GM21723 (cell line): ENCODE results near the gene CNTNAP2.

ENCODE experiments used
- ATAC-seq: cut with Tn5 transposase; IDR thresholded peaks from one replicate; pipeline ENCODE4 v1.9.1; 2021; ENCODE audit warnings: mild to moderate bottlenecking, moderate library complexity; ENCODE audit not compliant: unreplicated experiment

Gene CNTNAP2

DNA sequence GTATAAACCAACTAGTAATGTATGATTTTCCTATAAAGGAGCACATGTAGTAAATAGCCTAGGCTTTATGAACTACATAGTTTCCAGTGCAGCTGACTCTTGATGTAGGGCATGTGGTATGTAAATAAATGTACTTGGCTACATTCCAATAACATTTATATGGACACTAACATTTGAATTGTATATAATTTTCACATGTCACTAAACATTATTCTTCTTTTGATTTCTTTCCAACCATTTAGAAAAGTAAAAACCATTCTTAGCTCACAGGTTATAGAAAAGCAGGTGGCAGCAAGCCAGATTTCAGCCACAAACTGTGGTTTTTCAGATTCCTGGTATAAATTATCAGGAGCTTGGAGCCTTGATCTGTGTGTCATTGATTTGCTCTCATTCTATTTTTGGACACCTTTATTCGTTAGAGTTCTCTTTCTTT lies 1182.0 kb downstream of the CNTNAP2 start:
- ATAC-seq, result no peak

DNA sequence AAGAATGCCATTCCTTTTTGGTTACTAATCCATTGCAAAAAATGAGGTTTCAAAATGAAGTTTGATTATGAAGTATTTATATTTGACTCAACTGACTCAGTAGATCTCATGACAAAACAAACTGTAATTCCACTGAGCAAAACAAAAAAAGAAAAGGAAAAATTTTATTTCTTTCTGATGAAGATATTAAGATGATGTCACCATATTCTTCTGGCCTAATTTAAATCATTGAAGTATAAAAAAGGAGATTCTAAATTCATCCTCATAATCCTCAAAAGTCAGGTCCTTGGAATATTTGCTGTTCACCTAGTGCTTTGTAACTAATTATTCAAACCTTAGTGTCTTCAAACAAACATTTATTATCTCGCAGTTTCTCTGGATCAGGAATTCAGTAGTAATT lies 1183.7 kb downstream of the CNTNAP2 start:
- no peak for ATAC-seq

DNA sequence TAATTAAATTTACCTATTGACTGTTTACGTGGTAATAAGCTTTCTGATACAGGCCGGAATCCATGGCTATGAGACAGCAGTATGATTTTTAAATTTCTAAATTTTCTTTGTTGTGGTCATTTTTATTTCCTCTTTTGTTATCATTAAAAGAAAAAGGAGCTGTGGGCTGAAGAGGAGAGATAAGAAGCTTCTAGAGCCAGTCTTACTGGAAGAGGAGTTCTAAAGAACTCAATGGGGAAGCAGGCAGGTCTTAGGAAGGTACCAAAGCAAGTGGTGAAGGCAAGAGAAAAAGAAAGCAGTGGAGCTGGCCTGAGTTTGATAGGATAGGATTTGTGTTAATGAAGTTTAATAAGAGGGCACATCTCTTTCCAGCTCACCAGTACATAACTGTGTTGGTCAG lies 1187.8 kb downstream of the CNTNAP2 start:
- ATAC-seq, result no peak

DNA sequence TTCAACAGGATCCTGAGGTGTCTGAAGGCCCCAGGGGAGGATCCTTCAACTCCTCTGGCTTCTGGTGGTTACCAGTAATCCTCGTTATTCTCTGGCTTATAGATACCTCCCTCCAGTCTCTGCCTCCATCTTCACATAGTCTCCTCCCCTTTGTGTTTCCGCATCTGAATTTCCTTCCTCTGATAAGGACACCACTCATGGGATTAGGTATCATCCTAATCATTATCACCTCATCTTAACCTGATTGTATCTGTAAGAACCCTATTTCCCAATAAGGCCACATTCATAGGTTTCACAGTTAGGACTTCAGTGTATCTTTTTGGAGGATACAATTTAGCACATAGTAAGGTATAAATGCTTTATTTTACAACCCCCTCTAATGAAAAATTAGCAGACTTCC lies 1189.2 kb downstream of the CNTNAP2 start:
- no peak for ATAC-seq

DNA sequence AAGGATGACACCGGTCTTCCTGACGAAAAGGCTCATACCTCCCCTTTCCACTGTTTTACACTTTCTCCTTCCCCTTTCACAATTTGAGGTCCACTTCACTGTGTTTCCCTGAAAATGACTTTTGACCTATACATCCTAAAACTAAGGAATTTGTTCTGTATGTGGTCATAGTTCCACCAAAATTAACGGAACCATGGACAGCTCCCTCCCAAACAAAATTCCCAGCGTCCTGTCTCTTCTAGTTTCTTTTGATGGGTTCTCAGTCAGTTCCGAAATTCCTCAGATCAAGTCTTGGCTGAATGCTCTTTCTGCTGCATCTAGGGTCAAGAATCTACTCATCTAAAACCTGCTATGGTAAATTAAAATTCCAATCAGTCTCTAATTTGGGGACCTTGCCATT lies 1191.9 kb downstream of the CNTNAP2 start:
- no peak for ATAC-seq

DNA sequence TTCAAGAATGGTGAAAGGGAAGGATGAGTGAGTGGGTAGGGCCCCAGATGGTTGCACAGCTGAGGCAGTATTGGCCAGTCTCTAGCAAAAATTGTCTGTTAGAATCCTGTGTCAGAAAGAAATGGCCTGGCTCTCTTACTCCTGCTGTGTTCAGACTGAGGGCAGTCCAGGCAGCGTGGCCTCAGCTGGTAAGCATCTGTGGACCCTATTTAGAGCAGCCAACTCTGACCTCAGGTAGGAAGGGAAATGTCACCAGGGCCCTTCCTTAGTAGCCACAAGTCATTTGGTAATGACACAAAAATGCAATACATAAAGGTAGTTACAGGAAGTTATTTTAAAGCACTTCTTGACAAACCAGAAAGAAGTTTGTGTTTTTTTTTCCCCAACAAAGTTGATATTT lies 1194.7 kb downstream of the CNTNAP2 start:
- ATAC-seq, result no peak

DNA sequence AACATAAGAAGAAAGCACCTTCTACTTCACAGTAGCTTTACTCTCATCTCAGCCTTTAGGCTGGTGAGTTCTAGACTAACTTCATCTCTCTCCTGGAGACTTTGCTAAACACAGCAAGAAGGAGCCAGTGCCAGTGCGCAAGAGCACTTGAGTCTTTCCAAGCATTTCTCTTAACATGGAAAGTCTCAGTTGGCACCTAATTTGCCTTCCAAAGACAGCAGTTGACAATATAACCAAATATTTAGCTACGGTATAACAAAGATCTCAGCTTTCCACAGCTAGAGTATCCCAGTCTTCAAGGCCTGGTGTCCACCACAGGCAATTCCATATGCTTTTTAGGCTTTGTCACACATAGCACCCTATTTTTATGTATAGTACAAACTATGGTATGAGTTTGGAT lies 1204.9 kb downstream of the CNTNAP2 start:
- ATAC-seq, result no peak

DNA sequence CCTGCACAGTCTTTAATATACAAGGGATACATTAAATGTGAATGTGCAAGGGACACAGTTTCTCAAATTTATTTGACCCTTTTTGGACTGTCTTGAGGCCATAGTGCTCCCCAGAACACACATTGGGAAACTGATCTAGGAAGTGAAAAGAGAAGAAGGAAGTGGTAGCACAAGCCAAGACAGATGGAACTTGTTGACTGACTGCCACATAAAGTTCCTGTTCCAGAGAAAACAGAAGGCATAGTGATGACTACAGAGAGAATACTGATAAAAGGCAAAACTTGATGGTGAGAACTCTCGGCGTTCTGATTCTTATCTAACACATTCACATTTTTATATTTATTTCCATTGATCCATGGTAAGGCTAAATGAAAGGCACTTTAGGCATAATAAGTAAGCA lies 1216.4 kb downstream of the CNTNAP2 start:
- ATAC-seq, result no peak

DNA sequence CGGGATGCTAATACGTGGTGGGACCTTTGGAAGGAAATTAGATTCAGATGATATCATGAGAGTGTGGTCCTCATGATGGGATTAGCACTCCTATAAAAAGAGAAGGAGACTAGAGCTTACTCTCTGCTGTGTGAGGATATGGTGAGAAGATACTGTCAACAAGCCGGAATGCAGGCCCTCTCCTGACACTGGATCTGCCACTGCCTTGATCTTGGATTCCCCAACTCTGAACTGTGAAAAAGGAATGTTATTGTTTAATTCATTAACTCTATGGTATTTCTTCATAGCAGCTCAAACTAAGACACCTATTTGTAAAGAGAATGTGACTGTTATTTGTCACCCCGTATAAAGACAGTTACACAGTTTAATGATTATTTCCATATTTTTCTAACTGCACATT lies 1246.5 kb downstream of the CNTNAP2 start:
- ATAC-seq, result no peak

DNA sequence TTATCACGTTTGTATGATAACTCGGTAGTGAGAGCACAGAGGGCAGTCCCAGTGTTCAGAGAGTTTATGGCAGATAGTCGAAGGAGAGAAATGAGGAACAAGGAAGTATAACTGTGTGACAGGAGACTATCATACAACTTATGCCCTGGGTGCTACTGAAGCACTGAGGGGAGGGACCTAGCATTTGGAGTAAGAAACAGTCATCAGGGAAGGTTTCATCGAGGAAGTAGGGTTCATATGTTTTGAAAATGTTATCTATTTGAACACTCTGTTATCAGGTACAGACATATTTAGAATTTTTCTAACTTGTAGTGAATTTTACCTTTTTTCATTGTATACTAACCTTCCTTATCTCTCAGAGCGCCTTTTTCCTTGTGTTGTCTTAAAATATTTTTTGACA lies 1259.6 kb downstream of the CNTNAP2 start:
- no peak for ATAC-seq

DNA sequence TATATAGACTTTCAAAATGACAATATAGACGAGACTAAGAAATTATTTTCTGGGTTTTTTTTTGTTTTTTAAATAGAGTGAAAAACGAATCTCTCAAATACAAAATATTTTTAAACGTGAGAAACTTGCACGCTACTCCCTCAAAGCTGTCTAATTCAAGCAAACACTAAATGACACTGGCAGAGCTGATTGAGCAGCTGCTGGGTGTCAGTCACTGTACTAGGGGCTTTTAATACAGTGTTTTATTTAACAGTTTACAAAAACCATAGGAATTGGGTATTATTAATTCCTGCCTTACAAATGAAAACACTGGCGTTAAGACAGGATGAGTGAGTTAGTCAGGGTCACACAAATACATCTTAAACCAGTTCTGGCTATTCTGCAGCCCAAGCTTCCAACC lies 1264.3 kb downstream of the CNTNAP2 start:
- no peak for ATAC-seq

DNA sequence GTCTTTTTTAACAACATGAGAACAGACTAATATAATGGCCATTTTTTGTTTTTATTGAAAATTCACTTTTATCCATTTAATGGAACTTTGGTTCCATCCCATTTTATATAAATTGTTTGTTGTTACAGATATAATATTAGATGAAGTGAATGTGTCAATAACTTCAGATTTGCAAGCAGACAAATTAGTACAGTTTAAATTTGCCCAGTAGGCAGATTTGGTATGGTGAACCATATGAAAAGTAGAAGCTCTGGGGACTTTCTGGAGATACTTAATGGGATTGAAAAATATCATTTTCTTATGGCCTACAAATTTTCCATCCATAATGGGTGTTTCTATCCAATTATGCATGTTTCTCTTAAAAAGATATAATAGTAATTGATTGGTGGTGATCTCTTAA lies 1277.7 kb downstream of the CNTNAP2 start:
- no peak for ATAC-seq

DNA sequence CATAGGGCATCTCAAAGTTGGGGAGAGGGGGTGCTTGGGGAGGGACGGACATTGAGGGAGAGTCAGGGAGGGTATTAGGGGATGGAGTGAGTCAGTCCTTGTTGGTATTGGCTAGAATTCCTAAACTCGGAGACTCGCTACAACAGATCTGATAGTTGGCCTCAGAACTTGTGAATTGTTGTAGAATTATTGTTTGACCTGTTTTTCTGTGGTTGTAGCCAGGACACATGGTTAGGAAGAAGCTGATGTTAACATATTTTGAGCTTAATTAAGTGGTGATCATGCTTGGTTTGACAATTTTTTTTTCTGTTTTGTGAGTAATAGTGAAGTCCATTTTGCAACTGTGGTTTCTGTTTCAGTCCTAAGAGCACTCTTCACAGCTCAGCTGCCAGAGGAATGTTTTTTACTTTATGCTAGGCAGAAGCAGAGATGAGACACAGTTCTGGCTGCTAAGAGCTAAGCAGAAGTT lies 1283.7 kb downstream of the CNTNAP2 start:
- no peak for ATAC-seq

DNA sequence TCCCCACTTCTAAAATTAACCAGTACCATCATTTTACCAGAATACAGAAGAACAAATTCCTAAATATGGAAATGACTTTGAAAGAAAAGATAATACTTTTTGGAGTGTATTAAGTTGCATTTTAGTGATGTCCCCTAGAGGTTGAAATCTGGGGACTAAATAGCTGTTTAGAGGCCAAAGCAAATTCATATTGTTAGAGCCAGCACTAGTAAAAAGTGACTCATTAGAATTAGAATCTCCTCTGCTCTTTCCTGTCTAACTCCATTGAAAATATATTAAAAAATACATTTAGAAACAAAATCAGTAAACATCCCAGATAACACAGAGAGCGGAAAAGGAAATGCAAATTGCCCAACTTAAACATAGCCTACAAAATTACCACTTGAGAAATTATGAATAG lies 1284.3 kb downstream of the CNTNAP2 start:
- ATAC-seq, result no peak

DNA sequence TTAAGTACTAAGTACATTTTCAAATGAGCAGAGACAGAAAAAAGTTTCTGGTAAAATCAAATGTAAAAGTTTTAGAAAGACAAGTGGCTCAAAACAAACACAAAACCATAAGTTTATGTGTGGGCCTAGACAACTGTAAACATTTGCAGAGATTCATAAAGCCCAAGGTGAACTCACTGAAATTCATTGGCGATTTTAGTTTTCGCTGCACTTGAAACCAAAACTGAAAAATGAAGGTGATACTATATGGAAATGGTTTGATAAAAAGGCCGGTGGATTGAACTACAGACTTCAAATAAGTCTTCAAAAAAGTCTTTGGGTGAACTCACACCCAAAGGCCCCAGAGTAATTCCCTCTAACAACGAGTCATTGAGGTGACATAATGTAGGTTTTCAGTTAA lies 1289.0 kb downstream of the CNTNAP2 start:
- ATAC-seq, result no peak

DNA sequence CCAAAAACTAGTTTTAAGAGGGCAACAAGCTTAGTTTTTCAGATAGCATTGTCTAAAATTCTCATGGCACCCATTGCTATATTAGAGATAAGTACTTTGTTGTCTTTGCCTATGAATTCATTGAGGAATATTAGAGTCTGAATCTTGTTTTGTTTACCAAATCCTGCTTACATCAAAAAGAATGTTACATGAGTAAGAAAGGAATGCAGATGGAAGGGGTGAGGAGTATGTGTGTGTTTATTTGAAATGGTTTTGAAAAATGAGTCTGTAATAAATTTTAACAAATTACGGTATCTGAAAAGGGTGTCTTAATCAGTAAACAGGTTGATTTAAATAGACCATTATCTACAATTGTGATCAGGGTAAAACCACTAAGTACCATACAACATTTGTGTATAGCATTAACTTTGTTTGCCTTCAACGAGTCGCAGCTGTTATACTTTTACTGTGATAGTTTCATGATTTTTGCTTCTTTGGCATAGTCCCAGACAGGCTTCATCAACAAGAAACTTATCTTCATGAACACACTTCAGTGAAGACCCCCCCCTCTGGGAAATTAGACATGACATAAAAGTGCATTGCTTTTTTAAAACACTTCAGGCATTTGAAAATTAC lies 1290.0 kb downstream of the CNTNAP2 start:
- no peak for ATAC-seq

DNA sequence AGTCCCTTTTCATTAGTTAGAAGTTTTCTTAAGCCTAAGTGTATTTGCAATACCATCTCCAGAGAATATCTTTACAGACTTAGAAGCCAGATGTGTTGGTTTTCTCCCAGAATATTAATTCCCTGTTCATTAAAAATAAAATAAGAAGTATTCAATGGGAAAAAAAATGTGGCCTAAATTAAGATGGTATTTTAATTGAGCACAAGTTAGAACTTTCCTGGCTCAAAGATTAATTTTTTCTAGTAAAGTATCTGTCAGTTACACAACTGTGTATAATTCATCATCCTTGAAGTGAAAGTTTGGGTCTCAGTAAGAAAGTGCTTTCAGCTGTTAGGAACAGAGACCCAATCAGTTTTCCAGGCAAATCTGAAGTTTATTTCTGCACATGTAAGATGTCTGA lies 1294.5 kb downstream of the CNTNAP2 start:
- ATAC-seq, result no peak

DNA sequence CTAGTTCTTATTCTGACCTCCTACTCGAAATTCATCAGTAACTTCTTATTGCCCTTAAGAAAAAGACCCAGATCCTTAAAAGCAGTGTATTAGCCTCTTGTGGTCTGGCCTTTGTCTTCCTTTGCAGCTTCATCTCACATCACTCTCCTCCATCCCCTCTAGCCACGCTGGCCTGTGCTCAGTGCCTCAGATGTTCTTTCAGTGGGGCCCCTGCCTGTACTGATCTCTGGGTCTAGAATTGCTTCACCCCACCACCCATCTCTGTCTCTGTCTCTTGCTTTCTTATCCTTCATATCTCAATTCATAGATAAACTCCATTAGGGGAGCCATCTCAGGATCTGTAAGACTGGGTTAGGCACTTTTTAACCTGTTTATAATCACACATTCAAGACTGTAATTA lies 1295.5 kb downstream of the CNTNAP2 start:
- ATAC-seq, result no peak

DNA sequence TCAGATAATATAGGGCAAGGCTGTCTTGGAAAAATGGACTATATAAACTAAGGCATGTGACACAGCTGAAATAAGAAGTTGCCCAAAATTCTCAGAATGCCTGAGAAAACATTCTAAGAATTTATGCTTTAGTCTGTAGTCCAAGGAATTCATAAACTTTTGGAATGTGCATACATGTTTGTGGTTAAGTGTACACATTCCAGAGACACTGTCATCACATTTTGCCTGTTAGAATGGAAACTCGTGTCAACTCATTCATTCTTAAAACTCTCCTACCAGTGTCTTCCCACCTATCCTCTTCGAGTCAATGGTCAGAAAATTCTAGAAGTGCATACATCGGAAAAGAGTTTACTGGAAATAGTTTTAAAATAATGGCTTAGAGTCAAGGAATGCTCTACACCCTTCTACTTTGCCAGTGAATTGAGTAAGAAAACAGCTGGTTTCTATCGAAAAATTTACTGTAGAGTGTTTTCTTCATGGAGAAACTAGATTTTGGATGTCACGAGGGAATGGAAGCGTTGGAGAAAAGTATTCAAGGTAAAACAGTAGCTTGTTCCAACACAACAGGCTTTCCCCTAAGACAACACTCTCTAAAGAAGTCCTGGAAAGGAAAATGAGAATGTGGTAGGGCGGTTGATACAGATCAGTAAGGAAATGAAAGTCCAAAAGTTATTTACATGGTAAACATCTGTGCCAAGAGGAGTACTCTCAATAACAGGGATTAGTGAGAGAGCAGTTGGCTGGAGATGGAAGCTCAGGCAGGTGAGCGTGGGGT lies 1296.4 kb downstream of the CNTNAP2 start:
- ATAC-seq, result no peak

DNA sequence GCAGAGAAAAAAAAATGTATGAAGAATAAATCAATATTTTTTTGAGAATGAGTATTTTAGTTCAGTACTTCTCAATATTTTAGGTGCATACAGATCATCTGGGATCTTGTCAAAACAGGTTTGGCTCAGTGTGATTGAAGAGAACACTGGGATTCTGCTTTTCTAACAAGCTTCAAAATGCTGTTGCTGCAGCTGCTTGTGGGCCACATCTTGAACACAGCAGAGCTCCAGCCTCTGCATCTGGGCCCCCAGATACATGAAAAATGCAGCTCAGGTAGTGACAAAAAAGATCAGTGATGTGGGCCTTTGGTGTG lies 1296.9 kb downstream of the CNTNAP2 start:
- ATAC-seq, result no peak

DNA sequence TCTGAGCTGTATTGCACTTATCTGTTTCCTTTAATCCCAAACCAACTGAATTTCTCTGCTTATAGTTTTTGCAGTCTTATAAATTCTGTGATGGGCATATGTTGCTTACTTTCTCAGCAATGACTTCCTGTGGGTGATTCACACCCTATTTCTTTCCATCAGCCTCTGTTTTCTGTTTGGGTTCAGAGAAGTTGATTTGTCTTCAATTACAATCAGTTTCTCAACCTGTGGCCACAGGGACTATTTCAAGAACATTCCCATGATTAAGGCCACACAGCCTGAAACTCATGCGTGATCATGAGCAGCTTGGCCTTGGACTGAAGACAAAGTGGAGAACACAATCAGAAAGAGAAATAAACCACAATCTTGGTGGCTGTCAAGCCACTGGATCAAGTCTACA lies 1299.4 kb downstream of the CNTNAP2 start:
- no peak for ATAC-seq

DNA sequence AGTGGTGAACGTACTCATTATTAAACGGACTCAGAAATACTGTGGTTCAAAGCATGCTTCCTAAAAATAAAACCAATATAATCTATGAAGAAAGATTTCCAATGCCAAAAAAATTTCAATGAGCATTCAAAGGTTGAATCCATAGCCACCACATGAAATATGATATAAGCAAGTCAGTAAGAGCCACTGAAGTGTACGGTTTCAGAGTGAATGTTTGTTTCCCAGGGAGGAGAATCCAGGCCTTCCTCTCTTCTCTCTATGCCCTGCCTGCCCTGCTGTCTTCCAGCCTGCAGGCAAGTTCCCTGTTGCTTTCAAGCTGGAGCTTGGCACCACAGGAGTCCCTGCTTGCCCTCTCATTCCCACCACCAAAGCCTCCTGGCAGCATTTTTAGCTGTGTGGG lies 1302.4 kb downstream of the CNTNAP2 start:
- ATAC-seq, result no peak

DNA sequence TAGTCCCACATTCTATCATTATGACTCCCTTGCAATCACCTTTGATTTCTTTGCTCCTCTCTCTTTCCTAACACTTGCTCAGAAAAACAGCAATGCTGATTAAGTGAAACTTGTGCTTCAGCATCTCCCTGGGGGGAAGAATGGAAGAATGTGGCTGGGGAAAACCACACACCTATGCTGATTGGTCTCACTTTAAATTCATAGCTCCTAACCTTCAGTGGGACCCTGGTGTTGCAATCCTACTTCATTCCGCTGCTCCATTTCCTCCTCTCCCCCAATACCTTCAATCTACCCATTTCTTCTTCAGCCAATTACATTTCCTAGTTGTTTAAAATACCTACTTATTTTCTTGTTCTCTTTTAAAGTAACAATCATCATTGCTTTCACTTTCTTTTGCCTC lies 1307.3 kb downstream of the CNTNAP2 start:
- ATAC-seq, result no peak
